Neuron (in vitro differentiated cells): ENCODE data around the gene TNFRSF1A.

Source experiments
- H2AFZ ChIP-seq: one replicate; pipeline ENCODE4 v1.6.1; 2013; ENCODE audit warnings: low read depth, mild to moderate bottlenecking, inconsistent platforms, low read length, moderate library complexity
- H3K27me3 ChIP-seq: one replicate; pipeline ENCODE4 v1.6.1; 2013; ENCODE audit warnings: low read length; ENCODE audit not compliant: insufficient read depth
- H3K36me3 ChIP-seq: one replicate; pipeline ENCODE4 v1.6.1; 2013; ENCODE audit warnings: low read length; ENCODE audit not compliant: insufficient read depth
- H3K4me1 ChIP-seq: one replicate; pipeline ENCODE4 v1.6.1; 2013; ENCODE audit warnings: low read length; ENCODE audit not compliant: insufficient read depth
- H3K4me3 ChIP-seq: 2 replicates; pipeline ENCODE4 v1.5.1; 2013; ENCODE audit warnings: mild to moderate bottlenecking, low read length, moderate library complexity
- H3K9me3 ChIP-seq: one replicate; pipeline ENCODE4 v1.6.1; 2013; ENCODE audit warnings: low read length

Gene TNFRSF1A

GRCh38 chr12:6324936-6325750 lies 16.7 kb downstream of the TNFRSF1A start:
- no peak overlapping the region for H2AFZ ChIP-seq
- H3K4me3 ChIP-seq = no peak overlapping the region
- no peaks in the 10 kb centered on the region for H3K9me3 ChIP-seq
- H3K36me3 ChIP-seq = peaks cover 26% of the 10 kb centered on the region
- no peaks in the 10 kb centered on the region for H3K27me3 ChIP-seq
- peaks cover 21% of the 10 kb centered on the region for H3K4me1 ChIP-seq

- Histone ChIP-seq H3K4me3 (no peak overlapping the region), H2AFZ (no peak overlapping the region), H3K27me3 (no peaks in the 10 kb centered on the region), H3K9me3 (no peaks in the 10 kb centered on the region), H3K36me3 (peaks cover 16% of the 10 kb centered on the region), H3K4me1 (peaks cover 21% of the 10 kb centered on the region)
Observed at GRCh38 chr12:6323995-6324711, 17.7 kb downstream of the TNFRSF1A start.

GRCh38 chr12:6323340-6323994 lies 18.4 kb downstream of the TNFRSF1A start:
- Histone ChIP-seq H3K27me3 (no peaks in the 10 kb centered on the region), H3K4me3 (no peak overlapping the region), H2AFZ (no peak overlapping the region), H3K9me3 (no peaks in the 10 kb centered on the region), H3K4me1 (peaks cover 21% of the 10 kb centered on the region), H3K36me3 (peaks cover 9% of the 10 kb centered on the region)

- Histone ChIP-seq H3K4me3 (no peak overlapping the region), H3K9me3 (no peaks in the 10 kb centered on the region), H3K36me3 (peaks cover 4% of the 10 kb centered on the region), H2AFZ (no peak overlapping the region), H3K4me1 (peaks cover 21% of the 10 kb centered on the region), H3K27me3 (no peaks in the 10 kb centered on the region)
Observed at GRCh38 chr12:6322969-6323339, 18.9 kb downstream of the TNFRSF1A start.

GRCh38 chr12:6322352-6322751 lies 19.5 kb downstream of the TNFRSF1A start:
- H2AFZ ChIP-seq = no peak overlapping the region
- H3K4me3 ChIP-seq = no peak overlapping the region
- no peaks in the 10 kb centered on the region for H3K36me3 ChIP-seq
- H3K27me3 ChIP-seq = no peaks in the 10 kb centered on the region
- H3K9me3 ChIP-seq = no peaks in the 10 kb centered on the region
- H3K4me1 ChIP-seq = peaks cover 21% of the 10 kb centered on the region

GRCh38 chr12:6321905-6322304 lies 20.0 kb downstream of the TNFRSF1A start:
- H3K27me3 ChIP-seq = no peaks in the 10 kb centered on the region
- H3K36me3 ChIP-seq = no peaks in the 10 kb centered on the region
- no peak overlapping the region for H3K4me3 ChIP-seq
- H2AFZ ChIP-seq = no peak overlapping the region
- no peaks in the 10 kb centered on the region for H3K9me3 ChIP-seq
- H3K4me1 ChIP-seq = peaks cover 21% of the 10 kb centered on the region

GRCh38 chr12:6319446-6319845 lies 22.4 kb downstream of the TNFRSF1A start:
- Histone ChIP-seq H3K27me3 (no peaks in the 10 kb centered on the region), H3K9me3 (no peaks in the 10 kb centered on the region), H2AFZ (no peak overlapping the region), H3K36me3 (no peaks in the 10 kb centered on the region), H3K4me3 (no peak overlapping the region), H3K4me1 (peaks cover 19% of the 10 kb centered on the region)

GRCh38 chr12:6318440-6318879 lies 23.4 kb downstream of the TNFRSF1A start:
- H3K27me3 ChIP-seq = no peaks in the 10 kb centered on the region
- H3K4me3 ChIP-seq = no peak overlapping the region
- no peaks in the 10 kb centered on the region for H3K36me3 ChIP-seq
- no peaks in the 10 kb centered on the region for H3K9me3 ChIP-seq
- no peak overlapping the region for H2AFZ ChIP-seq
- peaks cover 13% of the 10 kb centered on the region for H3K4me1 ChIP-seq

- H3K4me1 ChIP-seq = peaks cover 15% of the 10 kb centered on the region
- H3K4me3 ChIP-seq = no peak overlapping the region
- H3K27me3 ChIP-seq = no peaks in the 10 kb centered on the region
- H2AFZ ChIP-seq = no peak overlapping the region
- H3K36me3 ChIP-seq = no peaks in the 10 kb centered on the region
- no peaks in the 10 kb centered on the region for H3K9me3 ChIP-seq
Observed at GRCh38 chr12:6317693-6318439, 24.0 kb downstream of the TNFRSF1A start.

GRCh38 chr12:6316921-6317692 lies 24.8 kb downstream of the TNFRSF1A start:
- no peak overlapping the region for H2AFZ ChIP-seq

GRCh38 chr12:6315704-6316597 lies 25.9 kb downstream of the TNFRSF1A start:
- H3K4me3 ChIP-seq = no peak overlapping the region
- H3K27me3 ChIP-seq = peaks cover under 1% of the 10 kb centered on the region
- no peaks in the 10 kb centered on the region for H3K9me3 ChIP-seq
- H2AFZ ChIP-seq = no peak overlapping the region
- no peaks in the 10 kb centered on the region for H3K36me3 ChIP-seq
- H3K4me1 ChIP-seq = peaks cover 18% of the 10 kb centered on the region

More at GRCh38 chr12:6316921-6317692, 24.8 kb downstream of the TNFRSF1A start:
- Histone ChIP-seq H3K27me3 (no peaks in the 10 kb centered on the region), H3K4me3 (no peak overlapping the region), H3K4me1 (peaks cover 18% of the 10 kb centered on the region), H3K36me3 (no peaks in the 10 kb centered on the region), H3K9me3 (no peaks in the 10 kb centered on the region)
